Activated CD8-positive, alpha-beta memory T cell treated with anti-CD3 and anti-CD28 coated beads, Interleukin-2, amount 50 U/mL, for 48 hours (primary cell): ENCODE measurements around the gene SLC12A7.
"Not testable (repeated sequence)": the region's sequence is repeated elsewhere in the genome, so short reads cannot be mapped to it uniquely, and the experiment has no call there.

ENCODE experiments used
- DNase-seq: peaks from one replicate; pipeline ENCODE4 v3.0.0-alpha.2; 2020

SLC12A7 gene

GRCh38 chr5:1111727-1112289 lies at the start of gene SLC12A7:
Gene SLC12A7, minus strand, starts transcription at chr5:1112063. Its CDS starts 72 bp downstream, at chr5:1111991.
- peak; percentile 84 for DNase-seq

GRCh38 chr5:1161108-1161832 lies 49.4 kb upstream of the SLC12A7 start:
- DNase-seq = no peak

GRCh38 chr5:1159774-1160406 lies 48.0 kb upstream of the SLC12A7 start:
- DNase-seq = no peak

DNA sequence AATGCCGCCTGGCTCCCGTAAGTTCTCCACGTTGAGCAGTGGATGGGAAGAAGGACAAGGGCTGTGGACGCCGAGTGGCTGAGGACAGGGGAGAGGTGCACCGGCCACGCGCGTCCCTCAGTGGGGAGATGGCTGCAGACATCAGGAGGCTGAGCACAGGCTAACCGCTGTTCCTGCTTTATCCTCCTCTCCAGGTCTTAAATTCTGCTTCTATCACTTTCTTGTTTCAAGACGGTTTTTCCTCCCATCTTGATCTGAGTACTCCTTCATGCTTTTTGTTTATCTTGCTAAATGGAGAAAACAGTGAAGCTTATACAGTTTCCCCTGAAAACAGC lies 47.4 kb upstream of the SLC12A7 start:
- no peak for DNase-seq

DNA sequence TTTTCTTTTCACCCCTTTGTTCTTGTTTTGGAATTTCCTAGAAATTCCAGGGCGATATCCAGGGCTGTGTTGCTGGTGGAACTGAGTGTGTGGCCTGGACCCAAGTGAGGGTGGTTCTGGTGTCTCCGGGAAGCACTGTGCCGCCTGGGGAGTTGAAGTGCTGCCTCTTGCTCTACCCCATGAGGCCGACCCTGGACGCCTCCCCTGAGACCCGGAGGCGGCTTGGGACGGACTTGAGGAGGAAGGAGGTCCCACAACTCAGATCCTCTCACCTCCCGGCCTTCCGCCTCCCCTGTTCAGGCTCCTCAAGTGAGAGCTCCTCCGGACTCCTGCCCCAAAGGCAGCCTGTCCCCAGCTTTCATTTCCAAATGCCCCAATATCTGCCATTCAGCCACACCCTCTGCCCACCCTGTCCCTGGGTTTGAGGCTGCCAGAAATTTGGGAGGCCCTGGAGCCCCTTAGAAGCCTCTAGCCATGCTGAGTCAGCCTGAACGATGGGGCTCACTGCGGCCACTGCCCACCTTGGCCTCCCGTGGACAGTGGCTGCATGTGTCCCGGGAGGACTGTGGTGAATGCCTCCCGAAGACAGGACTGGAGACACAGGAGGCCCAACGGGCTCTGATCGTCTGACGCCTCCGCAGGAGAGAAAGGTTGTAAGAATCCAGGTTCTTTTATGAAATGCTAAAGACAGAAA lies 46.9 kb upstream of the SLC12A7 start:
- DNase-seq = no peak

GRCh38 chr5:1157461-1157986 lies 45.7 kb upstream of the SLC12A7 start:
- not testable (repeated sequence) for DNase-seq

- no peak for DNase-seq
Measured at GRCh38 chr5:1156754-1157460, 45.0 kb upstream of the SLC12A7 start.

DNA sequence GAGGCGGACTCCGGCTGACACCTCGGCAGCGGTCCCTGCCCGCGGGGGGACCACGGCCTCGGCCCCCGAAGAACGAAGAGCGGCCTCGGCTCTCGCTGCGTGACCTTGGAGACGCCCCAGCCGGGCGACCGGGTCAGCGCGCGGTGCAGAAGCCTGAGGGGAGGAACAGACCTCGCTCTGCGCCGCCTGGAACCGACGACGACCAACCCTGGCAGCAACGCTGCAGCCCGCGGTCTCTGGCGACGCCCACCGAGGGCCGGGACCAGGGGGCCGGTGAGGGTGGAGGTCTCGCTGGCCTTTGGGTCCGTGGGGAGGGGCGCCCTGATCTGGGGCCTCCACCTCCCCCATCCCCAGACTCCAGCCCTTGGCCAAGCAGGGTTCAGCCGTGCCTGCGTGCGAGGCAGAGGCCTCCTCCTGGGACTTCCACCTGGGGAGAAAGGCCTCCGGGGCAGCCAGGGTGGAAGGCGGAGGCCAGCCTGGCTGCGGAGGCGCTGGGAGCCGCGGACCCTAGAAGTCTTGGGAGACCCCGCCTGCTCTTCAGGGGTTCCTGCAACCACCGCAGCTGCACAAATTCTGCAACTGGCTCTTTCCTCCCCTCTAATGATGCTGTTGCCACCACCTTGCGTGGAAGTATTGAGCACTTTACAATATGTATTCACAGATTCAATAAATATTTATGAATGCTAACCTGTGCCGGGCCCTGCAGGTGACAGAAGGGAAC lies 44.3 kb upstream of the SLC12A7 start:
- DNase-seq = no peak

DNA sequence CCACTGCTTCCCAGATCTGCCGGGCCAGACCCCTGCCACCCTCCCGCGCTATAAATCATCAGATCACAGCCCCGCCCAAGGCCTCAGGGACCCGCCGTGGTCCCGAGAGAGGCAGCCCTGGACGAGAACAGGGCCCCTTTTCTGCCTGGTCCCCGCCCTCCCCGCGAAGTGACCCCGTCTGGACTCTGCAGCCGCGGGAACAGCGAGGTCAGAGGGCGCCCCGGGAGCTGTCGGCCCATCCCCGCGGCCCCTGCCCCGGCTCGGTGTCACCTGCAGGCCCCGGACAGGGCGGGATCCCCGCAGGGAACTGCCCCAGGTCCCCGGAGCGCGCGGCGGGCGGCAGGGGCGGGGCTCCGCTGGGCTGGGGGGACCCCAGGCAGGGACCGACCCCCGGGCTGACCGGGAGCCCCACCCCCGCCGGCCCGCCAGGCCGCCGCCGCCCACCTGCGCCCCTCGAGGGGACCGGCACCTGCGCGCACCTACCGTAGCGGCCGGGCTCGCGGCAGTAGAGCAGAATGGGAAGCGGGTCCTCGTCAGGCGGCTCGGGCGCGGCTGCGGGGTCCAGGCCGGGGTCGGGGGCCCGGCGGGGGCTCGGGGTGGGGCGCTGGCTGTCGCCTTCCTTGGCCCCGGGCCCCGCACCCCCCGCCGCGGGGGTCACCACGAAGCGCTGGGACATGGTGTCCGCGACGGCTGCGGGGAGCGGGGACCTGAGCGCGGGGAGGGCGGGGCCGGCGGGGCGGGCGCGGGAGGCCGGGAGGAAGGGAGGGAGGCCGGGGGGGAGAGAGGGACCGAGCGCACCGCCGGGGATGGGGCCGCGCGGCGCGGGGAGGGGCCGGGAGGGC lies 43.5 kb upstream of the SLC12A7 start:
- no peak for DNase-seq

DNA sequence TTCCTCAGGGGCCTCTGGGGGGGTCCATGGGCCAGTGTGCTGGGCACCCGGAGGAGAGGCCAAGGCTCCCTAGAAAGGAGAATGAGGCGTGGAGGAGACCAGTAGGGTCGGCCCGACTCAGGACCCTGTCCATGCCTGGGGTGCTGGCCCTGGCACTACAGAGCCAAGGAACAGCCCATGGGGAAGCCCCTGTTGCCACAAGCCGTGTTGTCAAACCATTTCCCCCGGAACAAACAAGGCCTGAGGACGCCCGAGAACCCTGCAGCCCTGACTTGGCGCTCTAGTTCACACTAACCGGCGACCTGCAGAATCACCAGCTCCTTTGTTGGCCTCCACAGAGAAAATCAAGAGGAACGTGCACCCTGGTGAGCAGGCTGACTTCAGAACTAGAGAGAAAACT lies 41.6 kb upstream of the SLC12A7 start:
- no peak for DNase-seq

DNA sequence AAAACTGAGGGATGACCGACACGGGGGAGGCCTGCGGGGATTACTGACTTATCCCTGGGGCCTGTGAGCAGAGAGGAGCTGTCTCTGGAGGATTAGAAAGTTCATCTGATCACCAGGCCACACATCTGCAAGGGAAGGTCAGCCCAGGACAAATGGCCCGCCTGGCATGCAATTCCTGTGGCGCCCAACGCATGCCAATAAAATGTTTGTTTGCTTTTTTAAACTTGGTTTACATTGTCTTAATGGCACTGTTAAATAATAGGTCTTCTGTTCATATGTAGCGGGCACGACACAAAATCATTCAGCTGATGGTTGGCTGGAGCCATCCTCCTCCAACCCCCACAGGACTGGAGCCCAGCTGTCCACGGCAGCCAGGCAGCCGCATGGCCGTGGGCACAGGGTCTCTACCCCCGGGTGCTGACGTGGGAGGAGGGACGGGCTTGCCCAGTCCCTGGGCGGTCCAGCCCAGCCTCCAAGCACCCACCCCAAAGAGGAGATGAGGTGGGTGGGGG lies 41.0 kb upstream of the SLC12A7 start:
- DNase-seq = no peak

DNA sequence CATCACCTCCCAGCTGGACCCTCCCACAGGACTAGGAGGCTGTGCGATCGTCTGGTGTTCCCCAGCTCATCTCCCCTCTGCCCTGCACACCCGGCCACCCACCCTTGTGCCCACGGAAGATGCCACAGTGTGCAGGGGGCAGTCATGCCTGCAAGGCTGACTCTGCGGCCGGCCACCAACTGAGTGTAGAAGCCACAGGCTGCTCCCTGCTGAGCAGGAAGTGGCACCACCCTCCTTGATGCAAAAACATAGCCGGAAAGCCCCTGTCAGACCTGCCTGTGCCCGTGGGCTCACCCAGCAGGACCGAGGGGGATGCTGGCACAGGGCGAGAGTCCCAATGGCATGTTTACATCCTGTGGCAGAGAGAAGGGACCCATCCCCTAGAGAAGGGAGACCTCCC lies 40.3 kb upstream of the SLC12A7 start:
- DNase-seq = no peak

- no peak for DNase-seq
Measured at GRCh38 chr5:1151316-1151715, 39.5 kb upstream of the SLC12A7 start.

- DNase-seq = no peak
Measured at GRCh38 chr5:1150866-1151265, 39.0 kb upstream of the SLC12A7 start.

GRCh38 chr5:1144638-1145396 lies 33.0 kb upstream of the SLC12A7 start:
- DNase-seq = no peak

- DNase-seq = no peak
Measured at GRCh38 chr5:1144089-1144488, 32.2 kb upstream of the SLC12A7 start.

DNA sequence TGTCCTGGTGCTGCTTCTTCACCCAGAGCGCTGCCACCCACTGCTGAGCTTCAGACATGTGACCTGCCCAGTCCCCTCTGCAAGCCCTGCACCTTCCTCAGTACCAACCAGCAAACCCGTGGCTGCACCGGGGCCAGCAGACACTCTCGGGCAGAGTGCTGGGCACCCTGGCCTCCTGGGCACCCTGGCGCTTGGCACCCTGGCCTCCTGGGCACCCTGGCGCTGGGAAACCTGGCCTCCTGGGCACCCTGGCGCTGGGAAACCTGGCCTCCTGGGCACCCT lies 31.7 kb upstream of the SLC12A7 start:
- no peak for DNase-seq

DNA sequence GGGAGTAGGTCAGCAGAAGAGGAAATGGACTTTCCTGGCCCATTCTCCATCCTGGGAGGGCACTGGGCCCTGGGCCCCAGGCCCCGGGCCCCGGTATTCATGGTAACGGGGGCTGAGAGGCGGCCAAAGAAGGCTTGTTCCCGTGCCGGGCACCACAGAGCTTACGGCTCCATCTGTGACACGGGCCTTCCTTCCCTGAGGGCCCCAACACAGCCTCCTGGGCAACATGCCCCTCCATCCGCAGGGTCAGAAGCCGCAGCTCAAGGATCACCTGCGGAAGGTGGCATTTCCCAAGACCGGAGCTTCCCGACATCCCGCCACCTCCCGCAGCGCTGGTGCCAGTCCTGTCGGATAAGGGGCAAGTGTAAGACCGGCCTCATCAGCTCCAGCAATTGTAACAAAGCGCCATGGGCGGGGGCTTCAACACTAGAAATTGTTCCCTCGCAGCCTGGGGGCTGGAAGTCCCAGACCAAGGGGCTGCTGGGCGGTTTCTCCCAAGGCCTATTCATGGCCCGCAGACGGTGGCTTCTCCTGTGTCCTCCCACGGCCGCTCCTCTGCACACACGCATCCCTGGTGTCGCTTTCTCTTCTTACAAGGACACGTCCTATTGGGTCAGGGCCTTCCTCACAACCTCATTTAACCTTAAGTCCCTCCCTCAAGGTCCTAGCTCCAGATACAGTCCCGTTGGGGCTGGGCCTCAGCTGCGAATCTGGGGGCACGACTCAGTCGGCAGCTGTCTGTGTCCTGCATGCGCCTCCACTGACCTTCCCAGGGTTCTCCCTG lies 31.2 kb upstream of the SLC12A7 start:
- DNase-seq = no peak

DNA sequence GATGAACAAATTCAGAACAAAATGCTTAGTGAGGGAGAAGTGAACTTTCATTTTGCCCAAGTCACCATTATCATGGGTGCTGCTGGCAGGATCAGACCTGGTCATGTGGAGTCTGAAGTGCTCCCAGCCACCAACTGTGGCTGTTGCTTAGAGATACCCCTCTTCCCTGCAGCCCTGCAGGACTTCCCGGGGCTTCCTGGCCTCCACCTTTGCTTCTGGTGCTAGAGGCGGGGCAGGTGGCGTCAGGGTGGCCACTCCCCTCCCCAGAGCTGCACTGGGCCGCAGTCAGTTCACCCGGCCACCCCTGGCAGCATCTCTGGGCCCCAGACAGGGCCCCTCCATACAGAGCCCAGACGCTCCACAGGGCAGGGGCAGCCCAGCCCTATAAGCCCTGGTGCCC lies 30.0 kb upstream of the SLC12A7 start:
- no peak for DNase-seq

DNA sequence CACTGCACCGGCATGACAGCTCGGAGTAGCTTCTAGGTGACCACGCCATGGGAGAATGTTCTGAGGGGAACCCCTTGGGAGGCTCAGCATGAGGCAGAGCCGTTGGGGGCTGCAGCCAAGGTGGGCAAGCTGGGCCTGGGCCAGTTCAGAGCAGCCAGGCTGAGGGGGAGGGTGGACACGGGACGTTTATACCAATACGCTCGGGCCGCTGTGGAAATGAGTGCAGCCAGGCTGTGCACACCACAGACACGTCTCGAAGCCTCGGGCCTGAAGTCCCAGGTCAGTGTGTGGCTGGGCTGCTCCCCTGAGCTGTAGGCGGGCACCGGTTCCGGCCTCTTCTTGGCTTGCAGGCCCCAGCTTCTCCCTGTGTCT lies 28.9 kb upstream of the SLC12A7 start:
- DNase-seq = no peak
